ENCODE measurements around the gene SCIMP.

Gene SCIMP

GRCh38 chr17:5211458-5211857 lies 23.2 kb downstream of the SCIMP start:
- no peak overlapping the region for H3K4me3 ChIP-seq (ENCODE audit: low read length)
- no peak for TF ChIP-seq CTCF (conservative IDR thresholded peaks at IDR 0.05; ENCODE audit: low read length)
- DNase-seq (ENCODE audit: low read depth): no peak

- DNase-seq (ENCODE audit: low read depth): no peak
- no peak for TF ChIP-seq CTCF (conservative IDR thresholded peaks at IDR 0.05; ENCODE audit: low read length)
- H3K4me3 ChIP-seq (ENCODE audit: low read length): no peak overlapping the region
Observed at GRCh38 chr17:5210614-5211252, 23.9 kb downstream of the SCIMP start.

GRCh38 chr17:5210091-5210490 lies 24.6 kb downstream of the SCIMP start:
- H3K4me3 ChIP-seq (ENCODE audit: low read length): no peak overlapping the region
- no peak for TF ChIP-seq CTCF (conservative IDR thresholded peaks at IDR 0.05; ENCODE audit: low read length)
- DNase-seq (ENCODE audit: low read depth): no peak

GRCh38 chr17:5209396-5209795 lies 25.3 kb downstream of the SCIMP start:
- H3K4me3 ChIP-seq (ENCODE audit: low read length): no peak overlapping the region
- peak; percentile 22 for DNase-seq (ENCODE audit: low read depth)
- TF ChIP-seq CTCF (conservative IDR thresholded peaks at IDR 0.05; ENCODE audit: low read length): no peak

GRCh38 chr17:5203908-5204294 lies 30.8 kb downstream of the SCIMP start:
- TF ChIP-seq CTCF (conservative IDR thresholded peaks at IDR 0.05; ENCODE audit: low read length): no peak
- H3K4me3 ChIP-seq (ENCODE audit: low read length): no peak overlapping the region
- DNase-seq (ENCODE audit: low read depth): peak; percentile 68

GRCh38 chr17:5203178-5203907 lies 31.3 kb downstream of the SCIMP start:
- H3K4me3 ChIP-seq (ENCODE audit: low read length): no peak overlapping the region
- TF ChIP-seq CTCF (conservative IDR thresholded peaks at IDR 0.05; ENCODE audit: low read length): no peak
- DNase-seq (ENCODE audit: low read depth): peak; percentile 43

GRCh38 chr17:5201011-5201410 lies 33.6 kb downstream of the SCIMP start:
- H3K4me3 ChIP-seq (ENCODE audit: low read length): no peak overlapping the region
- no peak for DNase-seq (ENCODE audit: low read depth)
- no peak for TF ChIP-seq CTCF (conservative IDR thresholded peaks at IDR 0.05; ENCODE audit: low read length)
